HG03039 (cell line): ENCODE results near the gene CTRB2.
"Not testable (repeated sequence)": the region's sequence is repeated elsewhere in the genome, so short reads cannot be mapped to it uniquely, and the experiment has no call there.

ENCODE experiments used
- ATAC-seq: cut with Tn5 transposase; IDR thresholded peaks from one replicate; pipeline ENCODE4 v1.9.1; 2021; ENCODE audit warnings: mild to moderate bottlenecking, moderate library complexity; ENCODE audit not compliant: unreplicated experiment

CTRB2 gene

GRCh38 chr16:75227361-75228142 is 20.6 kb upstream of the CTRB2 start:
- ATAC-seq: no peak

GRCh38 chr16:75226550-75227360 is 19.8 kb upstream of the CTRB2 start:
- no peak for ATAC-seq

- no peak for ATAC-seq
Observed at GRCh38 chr16:75225678-75226515, 18.9 kb upstream of the CTRB2 start.

- ATAC-seq: no peak
Observed at GRCh38 chr16:75225092-75225491, 18.1 kb upstream of the CTRB2 start.

- ATAC-seq: no peak
Observed at GRCh38 chr16:75224306-75225082, 17.5 kb upstream of the CTRB2 start.

GRCh38 chr16:75223129-75223528 is 16.2 kb upstream of the CTRB2 start:
- ATAC-seq: not testable (repeated sequence)

GRCh38 chr16:75222271-75222783 is 15.4 kb upstream of the CTRB2 start:
- no peak for ATAC-seq

- ATAC-seq: no peak
Observed at GRCh38 chr16:75219838-75220237, 12.9 kb upstream of the CTRB2 start.

GRCh38 chr16:75219088-75219487 is 12.1 kb upstream of the CTRB2 start:
- no peak for ATAC-seq

- ATAC-seq: no peak
Observed at GRCh38 chr16:75218256-75219076, 11.5 kb upstream of the CTRB2 start, which contains the start of gene CTRB1. CTRB1 (plus strand) TSS chr16:75218988; CDS start chr16:75219008, 20 bp downstream.

GRCh38 chr16:75217389-75217851 is 10.5 kb upstream of the CTRB2 start:
- no peak for ATAC-seq

- no peak for ATAC-seq
Observed at GRCh38 chr16:75216576-75216975, 9.6 kb upstream of the CTRB2 start.

GRCh38 chr16:75216127-75216526 is 9.2 kb upstream of the CTRB2 start:
- no peak for ATAC-seq

- ATAC-seq: not testable (repeated sequence)
Observed at GRCh38 chr16:75211286-75211685, 4.3 kb upstream of the CTRB2 start.

GRCh38 chr16:75209944-75210343 is 3.0 kb upstream of the CTRB2 start:
- ATAC-seq: no peak

- ATAC-seq: not testable (repeated sequence)
Observed at GRCh38 chr16:75209514-75209913, 2.6 kb upstream of the CTRB2 start.

- no peak for ATAC-seq
Observed at GRCh38 chr16:75208861-75209505, 2.0 kb upstream of the CTRB2 start.

GRCh38 chr16:75208242-75208825 is 1.4 kb upstream of the CTRB2 start:
- no peak for ATAC-seq
